GM13977 (cell line): ENCODE results near the gene NOSIP.

Experiments used
- DNase-seq: peaks from one replicate; pipeline ENCODE4 v3.0.0; 2012; ENCODE audit warnings: low spot score
- in situ Hi-C: fragments of 300-500 bp; cut with MboI; formaldehyde crosslinking; loops from one replicate; pipeline ENCODE4 v1.12.0; 2022; ENCODE audit warnings: low sequenced_read_pairs, low pct_unique_long_range_greater_than_20kb, mixed read lengths, inconsistent platforms; ENCODE audit not compliant: unreplicated experiment
- TF ChIP-seq, protein P1 (sequence below): IDR thresholded peaks from 2 replicates; pipeline ENCODE4 v1.5.1; 2012; ENCODE audit warnings: mild to moderate bottlenecking, control low read depth; ENCODE audit not compliant: insufficient read depth; ENCODE audit errors: extremely low read depth, missing control alignments

Gene NOSIP

GRCh38 chr19:49546825-49547565 is 33.4 kb downstream of the NOSIP start:
- DNase-seq = peak; percentile 85
- in situ Hi-C loops = no loop called here
- TF ChIP-seq, protein P1, sequence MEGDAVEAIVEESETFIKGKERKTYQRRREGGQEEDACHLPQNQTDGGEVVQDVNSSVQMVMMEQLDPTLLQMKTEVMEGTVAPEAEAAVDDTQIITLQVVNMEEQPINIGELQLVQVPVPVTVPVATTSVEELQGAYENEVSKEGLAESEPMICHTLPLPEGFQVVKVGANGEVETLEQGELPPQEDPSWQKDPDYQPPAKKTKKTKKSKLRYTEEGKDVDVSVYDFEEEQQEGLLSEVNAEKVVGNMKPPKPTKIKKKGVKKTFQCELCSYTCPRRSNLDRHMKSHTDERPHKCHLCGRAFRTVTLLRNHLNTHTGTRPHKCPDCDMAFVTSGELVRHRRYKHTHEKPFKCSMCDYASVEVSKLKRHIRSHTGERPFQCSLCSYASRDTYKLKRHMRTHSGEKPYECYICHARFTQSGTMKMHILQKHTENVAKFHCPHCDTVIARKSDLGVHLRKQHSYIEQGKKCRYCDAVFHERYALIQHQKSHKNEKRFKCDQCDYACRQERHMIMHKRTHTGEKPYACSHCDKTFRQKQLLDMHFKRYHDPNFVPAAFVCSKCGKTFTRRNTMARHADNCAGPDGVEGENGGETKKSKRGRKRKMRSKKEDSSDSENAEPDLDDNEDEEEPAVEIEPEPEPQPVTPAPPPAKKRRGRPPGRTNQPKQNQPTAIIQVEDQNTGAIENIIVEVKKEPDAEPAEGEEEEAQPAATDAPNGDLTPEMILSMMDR = peak; percentile 80

- TF ChIP-seq, protein P1 = no peak
- in situ Hi-C loops = no loop called here
- DNase-seq = no peak
Measured at GRCh38 chr19:49544154-49544553, 36.2 kb downstream of the NOSIP start.

DNA sequence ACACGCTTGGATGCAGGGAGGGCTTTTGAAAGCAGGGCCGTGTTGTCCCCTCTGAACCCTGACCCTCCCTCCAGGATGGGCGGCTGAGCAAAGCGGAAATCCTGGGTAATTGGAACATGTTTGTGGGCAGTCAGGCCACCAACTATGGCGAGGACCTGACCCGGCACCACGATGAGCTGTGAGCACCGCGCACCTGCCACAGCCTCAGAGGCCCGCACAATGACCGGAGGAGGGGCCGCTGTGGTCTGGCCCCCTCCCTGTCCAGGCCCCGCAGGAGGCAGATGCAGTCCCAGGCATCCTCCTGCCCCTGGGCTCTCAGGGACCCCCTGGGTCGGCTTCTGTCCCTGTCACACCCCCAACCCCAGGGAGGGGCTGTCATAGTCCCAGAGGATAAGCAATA is 37.3 kb downstream of the NOSIP start:
- DNase-seq = no peak
- TF ChIP-seq, protein P1 = no peak
- in situ Hi-C loops = no loop called here

DNA sequence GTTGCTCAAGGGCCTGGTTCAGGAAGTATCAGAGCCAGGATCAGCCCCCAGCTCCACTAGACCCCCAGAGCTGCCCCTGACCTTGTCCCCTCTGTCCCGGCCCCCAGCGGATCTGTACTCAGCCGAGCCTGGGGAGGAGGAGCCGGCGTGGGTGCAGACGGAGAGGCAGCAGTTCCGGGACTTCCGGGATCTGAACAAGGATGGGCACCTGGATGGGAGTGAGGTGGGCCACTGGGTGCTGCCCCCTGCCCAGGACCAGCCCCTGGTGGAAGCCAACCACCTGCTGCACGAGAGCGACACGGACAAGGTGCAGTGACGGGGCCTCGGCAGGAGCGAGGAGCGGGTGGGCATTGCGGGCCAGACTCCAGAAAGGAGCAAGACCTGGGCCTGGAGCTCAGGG is 37.9 kb downstream of the NOSIP start:
- in situ Hi-C loops = no loop called here
- TF ChIP-seq, protein P1 = no peak
- no peak for DNase-seq

DNA sequence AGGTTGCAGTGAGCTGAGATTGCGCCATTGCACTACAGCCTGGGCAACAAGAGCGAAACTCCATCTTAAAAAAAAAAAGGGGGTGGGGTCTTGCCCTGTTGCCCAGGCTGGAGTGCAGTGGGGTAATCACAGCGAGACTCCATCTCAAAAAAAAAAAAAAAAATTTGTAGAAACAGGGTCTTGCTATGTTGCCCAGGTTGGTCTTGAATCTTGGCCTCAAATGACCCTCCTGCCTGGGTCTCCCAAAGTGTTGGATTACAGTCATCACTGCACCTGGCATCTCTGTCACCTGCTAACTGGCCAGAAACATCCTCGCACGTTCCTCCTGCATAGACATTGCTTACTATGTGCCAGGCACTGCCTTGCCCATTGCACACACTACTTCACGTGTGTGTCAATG is 38.4 kb downstream of the NOSIP start:
- in situ Hi-C loops = no loop called here
- DNase-seq = no peak

DNA sequence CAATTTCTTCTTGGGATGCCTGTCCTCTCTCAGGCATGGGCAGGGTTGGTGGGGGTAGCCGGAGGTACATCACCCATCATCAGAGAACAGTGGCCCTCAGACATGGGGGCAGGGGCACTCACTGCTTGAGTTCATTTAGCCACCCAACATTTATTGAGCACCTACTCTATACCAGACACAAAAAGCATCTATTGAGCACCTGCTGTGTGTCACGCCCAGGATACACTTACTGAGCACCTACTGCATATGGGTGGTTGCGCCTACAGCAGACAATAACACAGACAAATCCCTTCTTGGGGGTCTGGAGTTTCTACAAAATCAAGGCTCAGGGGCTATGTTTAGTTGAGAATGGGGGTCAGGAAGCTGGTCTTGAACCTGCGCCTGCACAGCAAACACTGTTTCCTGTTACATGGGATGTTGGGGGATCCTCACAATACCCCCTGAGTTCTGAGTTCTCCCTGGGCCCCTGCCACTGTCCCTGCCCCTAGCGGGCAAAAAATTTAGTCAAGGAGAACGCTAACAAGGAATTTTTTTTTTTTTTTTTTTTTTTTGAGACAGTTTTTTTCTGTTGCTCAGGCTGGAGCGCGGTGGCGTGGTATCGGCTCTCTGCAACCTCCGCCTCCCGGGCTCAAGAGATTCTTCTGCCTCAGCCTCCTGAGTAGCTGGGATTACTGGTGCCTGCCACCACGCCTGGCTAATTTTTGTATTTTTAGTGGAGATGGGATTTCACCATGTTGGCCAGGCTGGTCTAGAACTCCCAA is 41.0 kb downstream of the NOSIP start:
- TF ChIP-seq, protein P1 = no peak
- in situ Hi-C loops = no loop called here
- no peak for DNase-seq

More for the DNA sequence above, 38.4 kb downstream of the NOSIP start:
- TF ChIP-seq, protein P1 = no peak
